H9 (cell line): ENCODE results near the gene WDR75. TPM values are rescaled to one million over a fixed set of nuclear protein-coding genes. Genes with fewer than 3 reads are reported as not detected.

ENCODE experiments used
- DNase-seq: peaks from one replicate; pipeline ENCODE4 v3.0.0-alpha.2; 2017
- H2AFZ ChIP-seq: one replicate; pipeline ENCODE4 v1.6.1; 2013; ENCODE audit warnings: mild to moderate bottlenecking, low read length, control low read depth, moderate library complexity
- H2AK5ac ChIP-seq: 2 replicates; pipeline ENCODE4 v1.6.1; 2013; ENCODE audit warnings: low read length, control low read depth, mixed read lengths; ENCODE audit not compliant: insufficient read length
- H2BK120ac ChIP-seq: one replicate; pipeline ENCODE4 v1.6.1; 2013; ENCODE audit warnings: low read depth, mild to moderate bottlenecking, low read length, control low read depth, inconsistent platforms; ENCODE audit not compliant: poor library complexity, severe bottlenecking
- H2BK12ac ChIP-seq: 2 replicates; pipeline ENCODE4 v1.6.1; 2013; ENCODE audit warnings: low read length, control low read depth, mixed read lengths, low read depth; ENCODE audit not compliant: insufficient read length
- H2BK15ac ChIP-seq: 2 replicates; pipeline ENCODE4 v1.6.1; 2013; ENCODE audit warnings: low read depth, low read length, control low read depth
- H2BK20ac ChIP-seq: one replicate; pipeline ENCODE4 v1.6.1; 2013; ENCODE audit warnings: low read depth, mild to moderate bottlenecking, low read length, control low read depth, inconsistent platforms; ENCODE audit not compliant: poor library complexity, severe bottlenecking
- H2BK5ac ChIP-seq: 2 replicates; pipeline ENCODE4 v1.6.1; 2013; ENCODE audit warnings: low read length, control low read depth, mixed read lengths; ENCODE audit not compliant: insufficient read length
- H3K14ac ChIP-seq: 2 replicates; pipeline ENCODE4 v1.6.1; 2013; ENCODE audit warnings: low read length, control low read depth; ENCODE audit not compliant: insufficient read depth
- H3K18ac ChIP-seq: 2 replicates; pipeline ENCODE4 v1.6.1; 2013; ENCODE audit warnings: low read depth, mild to moderate bottlenecking, mixed read lengths, low read length, control low read depth; ENCODE audit not compliant: insufficient read length
- H3K23ac ChIP-seq: 2 replicates; pipeline ENCODE4 v1.6.1; 2013; ENCODE audit warnings: low read length, control low read depth, mixed read lengths, low read depth; ENCODE audit not compliant: insufficient read length
- H3K23me2 ChIP-seq: 2 replicates; pipeline ENCODE4 v1.6.1; 2013; ENCODE audit warnings: low read depth, mild to moderate bottlenecking, mixed read lengths, low read length, control low read depth; ENCODE audit not compliant: insufficient read length, poor library complexity, severe bottlenecking
- H3K27ac ChIP-seq: 2 replicates; pipeline ENCODE4 v1.5.1; 2013; ENCODE audit warnings: low read length, control low read depth, mixed read lengths, low read depth; ENCODE audit not compliant: insufficient read length
- H3K27me3 ChIP-seq: 2 replicates; pipeline ENCODE4 v1.6.1; 2013; ENCODE audit warnings: low read length, control low read depth, inconsistent platforms; ENCODE audit not compliant: insufficient read depth
- H3K4ac ChIP-seq: 2 replicates; pipeline ENCODE4 v1.6.1; 2013; ENCODE audit warnings: low read depth, mild to moderate bottlenecking, control low read depth, inconsistent platforms, low read length, moderate library complexity
- H3K4me1 ChIP-seq: 2 replicates; pipeline ENCODE4 v1.6.1; 2013; ENCODE audit warnings: low read length, control low read depth, inconsistent platforms; ENCODE audit not compliant: insufficient read depth
- H3K4me2 ChIP-seq: 2 replicates; pipeline ENCODE4 v1.6.1; 2013; ENCODE audit warnings: low read length, control low read depth, mixed read lengths; ENCODE audit not compliant: insufficient read length, insufficient read depth
- H3K56ac ChIP-seq: 2 replicates; pipeline ENCODE4 v1.6.1; 2013; ENCODE audit warnings: low read depth, mild to moderate bottlenecking, mixed read lengths, low read length, control low read depth; ENCODE audit not compliant: insufficient read length
- H3K79me1 ChIP-seq: 2 replicates; pipeline ENCODE4 v1.6.1; 2013; ENCODE audit warnings: low read depth, mild to moderate bottlenecking, moderate library complexity, low read length, control low read depth, inconsistent platforms; ENCODE audit not compliant: insufficient read depth, poor library complexity, severe bottlenecking
- H3K79me2 ChIP-seq: 2 replicates; pipeline ENCODE4 v1.6.1; 2013; ENCODE audit warnings: low read length, control low read depth, inconsistent platforms; ENCODE audit not compliant: insufficient read depth
- H3K9ac ChIP-seq: 2 replicates; pipeline ENCODE4 v1.6.1; 2013; ENCODE audit warnings: low read length, control low read depth, mixed read lengths; ENCODE audit not compliant: insufficient read length; ENCODE audit errors: extremely low read depth
- H3K9me3 ChIP-seq: one replicate; pipeline ENCODE4 v1.6.1; 2013; ENCODE audit warnings: low read depth, low read length, inconsistent platforms; ENCODE audit not compliant: control insufficient read depth
- H3T11ph ChIP-seq: one replicate; pipeline ENCODE4 v1.6.1; 2013; ENCODE audit warnings: mild to moderate bottlenecking, low read length, control low read depth, inconsistent platforms
- H4K20me1 ChIP-seq: one replicate; pipeline ENCODE4 v1.6.1; 2013; ENCODE audit not compliant: control insufficient read depth, insufficient read length, insufficient read depth
- H4K5ac ChIP-seq: 2 replicates; pipeline ENCODE4 v1.6.1; 2013; ENCODE audit warnings: low read depth, mild to moderate bottlenecking, mixed read lengths, low read length, control low read depth; ENCODE audit not compliant: insufficient read length
- H4K8ac ChIP-seq: replicated peaks from 2 replicates; pipeline ENCODE4 v1.6.1; 2013; ENCODE audit warnings: low read length, control low read depth, mixed read lengths, low read depth; ENCODE audit not compliant: insufficient read length
- H4K91ac ChIP-seq: 2 replicates; pipeline ENCODE4 v1.6.1; 2013; ENCODE audit warnings: low read depth, mild to moderate bottlenecking, moderate library complexity, mixed read lengths, low read length, control low read depth; ENCODE audit not compliant: insufficient read length
- H3K27ac Mint-ChIP-seq, 3 experiments: 2 replicates in 2 of 3; 3 replicates in 1 of 3; pipeline ENCODE4 v1.8.0; 2020 to 2021; ENCODE audit warnings: mixed read lengths in 3 of 3, mild to moderate bottlenecking in 1 of 3, moderate library complexity in 1 of 3
- H3K27me3 Mint-ChIP-seq: 2 replicates; pipeline ENCODE4 v1.8.0; 2021; ENCODE audit warnings: low read depth, mild to moderate bottlenecking, moderate library complexity, mixed read lengths
- H3K36me3 Mint-ChIP-seq, 3 experiments: 2 replicates in 2 of 3; 3 replicates in 1 of 3; pipeline ENCODE4 v1.8.0; 2020 to 2021; ENCODE audit warnings: low read depth in 3 of 3, mixed read lengths in 3 of 3; ENCODE audit not compliant: insufficient read depth in 1 of 3
- H3K4me1 Mint-ChIP-seq, 2 experiments: 2 replicates each; pipeline ENCODE4 v1.8.0; 2020; ENCODE audit warnings: mixed read lengths in 2 of 2
- H3K4me3 Mint-ChIP-seq, 2 experiments: 2 replicates in 1 of 2; 3 replicates in 1 of 2; pipeline ENCODE4 v1.8.0; 2020 to 2021; ENCODE audit warnings: mild to moderate bottlenecking in 2 of 2, mixed read lengths in 2 of 2, moderate library complexity in 1 of 2
- H3K9me3 Mint-ChIP-seq, 2 experiments: 2 replicates in 1 of 2; 3 replicates in 1 of 2; pipeline ENCODE4 v1.8.0; 2020; ENCODE audit warnings: mild to moderate bottlenecking in 2 of 2, mixed read lengths in 2 of 2, moderate library complexity in 1 of 2
- CTCF ChIP-seq: fragments of 200-600 bp; sonication (generic); conservative IDR thresholded peaks from 3 replicates; pipeline ENCODE4 v1.8.0; 2021; ENCODE audit warnings: antibody characterized with exemption, mild to moderate bottlenecking
- WGBS: extraction: QIAGEN DNeasy Blood & Tissue Kit; methylation state at CpG from one replicate; pipeline ENCODE4 v1.1.7; 2013; ENCODE audit warnings: missing lambda C conversion rate, low lambda C conversion rate, mixed read lengths; ENCODE audit not compliant: insufficient read length; ENCODE audit errors: extremely low coverage; 5-methylcytosine and 5-hydroxymethylcytosine counted together
- total RNA-seq: library from RNA; stranded (reverse); gene quantifications from 2 replicates; pipeline ENCODE4 v1.2.1, GENCODE V29; 2021

Gene WDR75
- total RNA-seq, 1 experiment from 2014 or later, result 80.6 TPM

DNA sequence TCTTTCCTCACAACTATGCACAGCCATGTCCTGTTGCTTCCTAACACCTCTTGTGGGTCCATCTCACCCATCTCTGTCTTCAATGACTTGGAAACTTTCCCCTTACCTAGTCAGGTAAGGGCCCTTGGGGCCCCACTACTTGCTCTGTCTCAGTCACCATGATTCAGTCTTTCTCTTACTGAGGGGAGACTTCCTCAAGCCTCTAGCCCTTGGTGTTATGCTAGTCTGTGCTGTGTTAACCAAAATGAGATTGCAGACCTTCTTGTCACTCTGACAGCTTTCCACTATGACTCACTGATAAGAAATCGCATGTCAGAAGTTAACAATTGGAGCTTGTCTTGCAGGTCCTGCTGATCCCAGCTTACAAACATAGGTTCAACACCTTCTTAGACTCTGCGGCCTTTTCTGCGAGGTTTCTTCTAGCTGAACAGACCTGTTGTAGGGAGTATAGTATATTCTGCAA is 65.3 kb downstream of the WDR75 start:
- Histone ChIP-seq H3K23me2 (no peaks in the 10 kb centered on the region), H2BK5ac (no peak overlapping the region), H3K79me1 (no peaks in the 10 kb centered on the region), H3K4me2 (no peak overlapping the region), H3K23ac (no peak overlapping the region), H2AFZ (no peak overlapping the region), H3K27ac (no peak overlapping the region), H4K20me1 (no peaks in the 10 kb centered on the region), H4K5ac (no peak overlapping the region), H3K4ac (no peak overlapping the region), H2AK5ac (no peak overlapping the region), H2BK20ac (no peak overlapping the region), H3K56ac (no peak overlapping the region), H2BK12ac (no peak overlapping the region), H2BK120ac (no peak overlapping the region), H3K14ac (no peak overlapping the region), H3K18ac (no peak overlapping the region), H3K9me3 (no peaks in the 10 kb centered on the region), H3K79me2 (no peaks in the 10 kb centered on the region), H3K9ac (no peak overlapping the region), H3K27me3 (no peaks in the 10 kb centered on the region), H4K91ac (no peak overlapping the region), H3K4me1 (no peaks in the 10 kb centered on the region), H2BK15ac (no peak overlapping the region), H4K8ac (no peak overlapping the region), H3T11ph (no peak overlapping the region)
- no peak overlapping the region for H3K4me3 Mint-ChIP-seq
- WGBS, result no CpG with 5 or more reads among the region's 3 CpGs
- H3K4me1 Mint-ChIP-seq, result no peaks in the 10 kb centered on the region
- H3K36me3 Mint-ChIP-seq, result no peaks in the 10 kb centered on the region
- no peak for TF ChIP-seq CTCF
- H3K27ac Mint-ChIP-seq, result no peak overlapping the region
- DNase-seq, result no peak
- H3K27me3 Mint-ChIP-seq, result no peaks in the 10 kb centered on the region
- no peaks in the 10 kb centered on the region; a peak in 1 of 5 replicates for H3K9me3 Mint-ChIP-seq
